HT1080 (cell line): ENCODE measurements around the gene FAIM2. TPM values are rescaled to one million over a fixed set of nuclear protein-coding genes. Genes with fewer than 3 reads are reported as not detected.
"Not testable (repeated sequence)": the region's sequence is repeated elsewhere in the genome, so short reads cannot be mapped to it uniquely, and the experiment has no call there.

Source experiments
- DNase-seq: peaks from one replicate; pipeline ENCODE4 v3.0.0-alpha.2; 2015; ENCODE audit warnings: low read depth
- total RNA-seq: library from RNA; depleted of rRNA; stranded (reverse); fragments of >200 nt; shearing (Covaris generic); gene quantifications from 2 replicates; pipeline ENCODE4 v1.2.3, GENCODE V29; 2014

The FAIM2 gene
- total RNA-seq, 1 experiment from 2014 or later: not detected

GRCh38 chr12:49866859-49867569 is 36.7 kb downstream of the FAIM2 start:
- peak; percentile 67 for DNase-seq

GRCh38 chr12:49865782-49866135 is 37.9 kb downstream of the FAIM2 start:
- no peak for DNase-seq

GRCh38 chr12:49865109-49865781 is 38.5 kb downstream of the FAIM2 start:
- no peak for DNase-seq

- no peak for DNase-seq
These were observed 39.0 kb downstream of the FAIM2 start for GRCh38 chr12:49864798-49865090.

- no peak for DNase-seq
These were observed 39.5 kb downstream of the FAIM2 start for GRCh38 chr12:49863946-49864797.

- DNase-seq: not testable (repeated sequence)
These were observed 42.8 kb downstream of the FAIM2 start for GRCh38 chr12:49860921-49861320.

GRCh38 chr12:49855890-49856289 is 47.8 kb downstream of the FAIM2 start:
- not testable (repeated sequence) for DNase-seq

GRCh38 chr12:49854976-49855375 is 48.7 kb downstream of the FAIM2 start:
- no peak for DNase-seq

- no peak for DNase-seq
These were observed 50.0 kb downstream of the FAIM2 start for GRCh38 chr12:49853671-49854070.

GRCh38 chr12:49847161-49847560 is 56.5 kb downstream of the FAIM2 start:
- DNase-seq: no peak

- no peak for DNase-seq
These were observed 57.7 kb downstream of the FAIM2 start for GRCh38 chr12:49846032-49846431.

- DNase-seq: no peak
These were observed 59.7 kb downstream of the FAIM2 start for GRCh38 chr12:49843876-49844437.

GRCh38 chr12:49843411-49843810 is 60.3 kb downstream of the FAIM2 start:
- DNase-seq: no peak

- DNase-seq: peak; percentile 96
These were observed 61.0 kb downstream of the FAIM2 start, which contains the start of gene BCDIN3D for GRCh38 chr12:49842519-49843352. Gene BCDIN3D (minus strand): TSS chr12:49843106. CDS start chr12:49843087, 19 bp downstream.

- peak; percentile 57 for DNase-seq
These were observed 64.6 kb downstream of the FAIM2 start for GRCh38 chr12:49838973-49839633.

- DNase-seq: peak; percentile 40
These were observed 70.8 kb downstream of the FAIM2 start for GRCh38 chr12:49832836-49833421.

GRCh38 chr12:49831717-49832116 is 72.0 kb downstream of the FAIM2 start:
- no peak for DNase-seq

- peak; percentile 94 for DNase-seq
These were observed 75.3 kb downstream of the FAIM2 start, which contains the start of gene NCKAP5L for GRCh38 chr12:49828133-49829091. Gene NCKAP5L (minus strand): TSS chr12:49828413. CDS start chr12:49804044, 24,369 bp downstream.
